Measurements from ENCODE around the gene RPL12. TPM values are rescaled to one million over a fixed set of nuclear protein-coding genes. Genes with fewer than 3 reads are reported as not detected.

Gene RPL12
- total and polyA plus RNA-seq, 2 of the 13 experiments (the other 11 are each of a cell fraction or from before 2014, with no cell fraction given) = 1,551 to 2,590 TPM

DNA sequence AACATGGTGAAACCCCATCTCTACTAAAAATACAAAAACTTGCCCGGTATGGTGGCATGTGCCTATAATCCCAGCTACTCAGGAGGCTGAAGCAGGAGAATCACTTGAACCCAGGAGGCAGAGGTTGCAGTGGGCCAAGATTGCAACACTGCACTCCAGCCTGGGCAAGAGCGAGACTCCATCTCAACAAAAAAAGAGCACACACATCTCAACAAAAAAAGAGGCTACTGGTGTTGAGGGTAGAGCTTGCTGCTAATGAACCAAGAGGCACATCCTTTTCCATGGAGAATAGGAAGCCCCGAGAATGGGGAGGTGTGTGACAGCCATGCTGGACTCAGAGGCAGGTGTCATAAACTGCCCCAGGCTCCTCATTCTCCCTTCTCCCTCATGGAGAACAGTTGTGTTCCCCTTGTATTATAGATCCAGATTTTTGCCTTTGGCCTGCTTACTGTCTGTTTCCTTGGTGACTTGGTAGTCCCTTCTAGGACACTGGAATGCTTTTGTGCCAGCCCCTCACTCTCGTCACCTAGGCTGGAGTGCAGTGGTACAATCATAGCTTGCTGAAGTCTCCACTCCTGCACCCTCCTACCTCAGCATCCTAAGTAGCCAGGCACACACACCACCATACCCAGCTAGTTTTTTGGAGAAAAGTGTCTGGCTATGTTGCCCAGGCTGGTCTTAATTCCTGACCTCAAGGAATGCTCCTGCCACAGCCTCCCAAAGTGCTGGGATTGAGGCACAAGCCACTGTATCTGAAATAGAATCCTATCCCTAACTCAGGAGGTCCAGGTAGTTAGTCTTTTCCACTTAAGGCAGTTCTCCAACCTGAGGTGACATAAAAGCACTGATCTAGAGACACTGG, 5.1 kb downstream of the RPL12 start:
- Histone ChIP-seq H3K9ac (ENCODE audit: insufficient read depth, low read depth, low read length) (no peak overlapping the region), H2AFZ (ENCODE audit: low read length) (no peak overlapping the region), H3K27me3 (ENCODE audit: control insufficient read depth in 1 of 2, insufficient read depth in 2 of 2, low read length in 2 of 2) (no peaks in the 10 kb centered on the region; a peak in 1 of 5 replicates), H4K20me1 (ENCODE audit: insufficient read depth, low read length) (peaks cover 45% of the 10 kb centered on the region), H3K79me2 (ENCODE audit: insufficient read depth, low read length) (peaks cover 32% of the 10 kb centered on the region), H3K9me3 (ENCODE audit: low read length) (no peaks in the 10 kb centered on the region), H3K4me1 (ENCODE audit: insufficient read depth, low read length) (peaks cover 22% of the 10 kb centered on the region), H3K4me3 (replicated peaks in 1 of 3; ENCODE audit: insufficient read depth in 1 of 3, low read depth in 2 of 3, low read length in 3 of 3) (no peak overlapping the region), H3K27ac (ENCODE audit: extremely low read length, insufficient read depth, low read length) (no peak overlapping the region), H3K4me2 (ENCODE audit: low read depth, low read length) (no peak overlapping the region), H3K36me3 (replicated peaks in 1 of 2; ENCODE audit: control insufficient read depth in 1 of 2, insufficient read depth in 2 of 2, low read length in 2 of 2) (peaks cover 13 to 74% of the 10 kb centered on the region in 2 experiments)
- POLR2A ChIA-PET = interaction anchor here (2.3 kb wide), 1 partner anchor 23 kb away, joined by 10 read pairs; the partner anchor contains the start of gene ZNF79
- CTCF ChIA-PET (ENCODE audit: low intra/inter-chr PET ratio, low total read pairs) = no interaction called here
- in situ Hi-C loops (cut with HindIII; ENCODE audit: extremely low pct_ligation_motif_present, low pct_unique_long_range_greater_than_20kb) = no loop called here
- DNase-seq (ENCODE audit: low spot score) (no peak), FAIRE-seq (no peak), ATAC-seq (peak; percentile 3; the same call in 1 of the 3 replicates)
- no TSS peak for BruUV-seq (replicated peaks)
- intact Hi-C loops (cut with micrococcal nuclease; ENCODE audit: unreplicated experiment) = no loop called here
- WGBS (ENCODE audit: low lambda C conversion rate) = 96% methylated on average over 3 of the region's 4 CpGs
- TF ChIP-seq ZC3H4 (CRISPR knock-in tag; IDR thresholded peaks at IDR 0.05; ENCODE audit: borderline replicate concordance) = peak; percentile 41; the same call in 1 of the 2 replicates
- peak; percentile 78 for TF ChIP-seq AGO2 (optimal IDR thresholded peaks at IDR 0.05; ENCODE audit: low read depth, low read length)
- TF ChIP-seq, protein P1, sequence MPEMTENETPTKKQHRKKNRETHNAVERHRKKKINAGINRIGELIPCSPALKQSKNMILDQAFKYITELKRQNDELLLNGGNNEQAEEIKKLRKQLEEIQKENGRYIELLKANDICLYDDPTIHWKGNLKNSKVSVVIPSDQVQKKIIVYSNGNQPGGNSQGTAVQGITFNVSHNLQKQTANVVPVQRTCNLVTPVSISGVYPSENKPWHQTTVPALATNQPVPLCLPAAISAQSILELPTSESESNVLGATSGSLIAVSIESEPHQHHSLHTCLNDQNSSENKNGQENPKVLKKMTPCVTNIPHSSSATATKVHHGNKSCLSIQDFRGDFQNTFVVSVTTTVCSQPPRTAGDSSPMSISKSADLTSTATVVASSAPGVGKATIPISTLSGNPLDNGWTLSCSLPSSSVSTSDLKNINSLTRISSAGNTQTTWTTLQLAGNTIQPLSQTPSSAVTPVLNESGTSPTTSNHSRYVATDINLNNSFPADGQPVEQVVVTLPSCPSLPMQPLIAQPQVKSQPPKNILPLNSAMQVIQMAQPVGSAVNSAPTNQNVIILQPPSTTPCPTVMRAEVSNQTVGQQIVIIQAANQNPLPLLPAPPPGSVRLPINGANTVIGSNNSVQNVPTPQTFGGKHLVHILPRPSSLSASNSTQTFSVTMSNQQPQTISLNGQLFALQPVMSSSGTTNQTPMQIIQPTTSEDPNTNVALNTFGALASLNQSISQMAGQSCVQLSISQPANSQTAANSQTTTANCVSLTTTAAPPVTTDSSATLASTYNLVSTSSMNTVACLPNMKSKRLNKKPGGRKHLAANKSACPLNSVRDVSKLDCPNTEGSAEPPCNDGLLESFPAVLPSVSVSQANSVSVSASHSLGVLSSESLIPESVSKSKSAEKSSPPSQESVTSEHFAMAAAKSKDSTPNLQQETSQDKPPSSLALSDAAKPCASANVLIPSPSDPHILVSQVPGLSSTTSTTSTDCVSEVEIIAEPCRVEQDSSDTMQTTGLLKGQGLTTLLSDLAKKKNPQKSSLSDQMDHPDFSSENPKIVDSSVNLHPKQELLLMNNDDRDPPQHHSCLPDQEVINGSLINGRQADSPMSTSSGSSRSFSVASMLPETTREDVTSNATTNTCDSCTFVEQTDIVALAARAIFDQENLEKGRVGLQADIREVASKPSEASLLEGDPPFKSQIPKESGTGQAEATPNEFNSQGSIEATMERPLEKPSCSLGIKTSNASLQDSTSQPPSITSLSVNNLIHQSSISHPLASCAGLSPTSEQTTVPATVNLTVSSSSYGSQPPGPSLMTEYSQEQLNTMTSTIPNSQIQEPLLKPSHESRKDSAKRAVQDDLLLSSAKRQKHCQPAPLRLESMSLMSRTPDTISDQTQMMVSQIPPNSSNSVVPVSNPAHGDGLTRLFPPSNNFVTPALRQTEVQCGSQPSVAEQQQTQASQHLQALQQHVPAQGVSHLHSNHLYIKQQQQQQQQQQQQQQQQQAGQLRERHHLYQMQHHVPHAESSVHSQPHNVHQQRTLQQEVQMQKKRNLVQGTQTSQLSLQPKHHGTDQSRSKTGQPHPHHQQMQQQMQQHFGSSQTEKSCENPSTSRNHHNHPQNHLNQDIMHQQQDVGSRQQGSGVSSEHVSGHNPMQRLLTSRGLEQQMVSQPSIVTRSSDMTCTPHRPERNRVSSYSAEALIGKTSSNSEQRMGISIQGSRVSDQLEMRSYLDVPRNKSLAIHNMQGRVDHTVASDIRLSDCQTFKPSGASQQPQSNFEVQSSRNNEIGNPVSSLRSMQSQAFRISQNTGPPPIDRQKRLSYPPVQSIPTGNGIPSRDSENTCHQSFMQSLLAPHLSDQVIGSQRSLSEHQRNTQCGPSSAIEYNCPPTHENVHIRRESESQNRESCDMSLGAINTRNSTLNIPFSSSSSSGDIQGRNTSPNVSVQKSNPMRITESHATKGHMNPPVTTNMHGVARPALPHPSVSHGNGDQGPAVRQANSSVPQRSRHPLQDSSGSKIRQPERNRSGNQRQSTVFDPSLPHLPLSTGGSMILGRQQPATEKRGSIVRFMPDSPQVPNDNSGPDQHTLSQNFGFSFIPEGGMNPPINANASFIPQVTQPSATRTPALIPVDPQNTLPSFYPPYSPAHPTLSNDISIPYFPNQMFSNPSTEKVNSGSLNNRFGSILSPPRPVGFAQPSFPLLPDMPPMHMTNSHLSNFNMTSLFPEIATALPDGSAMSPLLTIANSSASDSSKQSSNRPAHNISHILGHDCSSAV (CRISPR knock-in tag; IDR thresholded peaks at IDR 0.05; ENCODE audit: borderline replicate concordance) = no peak
- TF ChIP-seq RBFOX2 (IDR thresholded peaks at IDR 0.05; ENCODE audit: low read depth, low read length) = peak; percentile 69
- no peak for TF ChIP-seq ZNF652 (CRISPR knock-in tag; IDR thresholded peaks at IDR 0.05; ENCODE audit: borderline replicate concordance, low read depth)
- no peak for TF ChIP-seq DMAP1 (CRISPR knock-in tag; IDR thresholded peaks at IDR 0.05)
- TF ChIP-seq RBM22 (optimal IDR thresholded peaks at IDR 0.05; ENCODE audit: low read length) = peak; percentile 13
- TF ChIP-seq ZNF263 (CRISPR knock-in tag; IDR thresholded peaks at IDR 0.05) = no peak
- TF ChIP-seq POLR2G (IDR thresholded peaks at IDR 0.05; ENCODE audit: low read depth, low read length) = peak; percentile 69
- no peak for TF ChIP-seq ZNF33B (CRISPR knock-in tag; IDR thresholded peaks at IDR 0.05)
- TF ChIP-seq, protein P2, sequence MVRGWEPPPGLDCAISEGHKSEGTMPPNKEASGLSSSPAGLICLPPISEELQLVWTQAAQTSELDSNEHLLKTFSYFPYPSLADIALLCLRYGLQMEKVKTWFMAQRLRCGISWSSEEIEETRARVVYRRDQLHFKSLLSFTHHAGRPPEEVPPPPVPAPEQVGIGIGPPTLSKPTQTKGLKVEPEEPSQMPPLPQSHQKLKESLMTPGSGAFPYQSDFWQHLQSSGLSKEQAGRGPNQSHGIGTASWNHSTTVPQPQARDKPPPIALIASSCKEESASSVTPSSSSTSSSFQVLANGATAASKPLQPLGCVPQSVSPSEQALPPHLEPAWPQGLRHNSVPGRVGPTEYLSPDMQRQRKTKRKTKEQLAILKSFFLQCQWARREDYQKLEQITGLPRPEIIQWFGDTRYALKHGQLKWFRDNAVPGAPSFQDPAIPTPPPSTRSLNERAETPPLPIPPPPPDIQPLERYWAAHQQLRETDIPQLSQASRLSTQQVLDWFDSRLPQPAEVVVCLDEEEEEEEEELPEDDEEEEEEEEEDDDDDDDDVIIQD (CRISPR knock-in tag; IDR thresholded peaks at IDR 0.05; ENCODE audit: low read depth) = no peak
- TF ChIP-seq TFDP2 (CRISPR knock-in tag; IDR thresholded peaks at IDR 0.05) = 0 out of 2 replicates have a peak, but pooled peaks have one; percentile 9
- TF ChIP-seq ZNF484 (CRISPR knock-in tag; IDR thresholded peaks at IDR 0.05; ENCODE audit: borderline replicate concordance, low read depth) = no peak

Data from HepG2 (cell line).